Neural cell (in vitro differentiated cells): ENCODE data around the gene LSM12. TPM values are rescaled to one million over a fixed set of nuclear protein-coding genes. Genes with fewer than 3 reads are reported as not detected.
"Not testable (repeated sequence)": the region's sequence is repeated elsewhere in the genome, so short reads cannot be mapped to it uniquely, and the experiment has no call there.

Experiments used
- H2AFZ ChIP-seq: fragments of 200-600, 300-800 bp; sonication (generic), shearing (Covaris generic); 2 replicates; pipeline ENCODE4 v1.6.0; 2014; ENCODE audit warnings: low read depth, mild to moderate bottlenecking, antibody characterized with exemption, low read length, moderate library complexity
- H3F3A ChIP-seq: fragments of 200-600 bp; shearing (Covaris generic); 2 replicates; pipeline ENCODE4 v1.6.1; 2016; ENCODE audit warnings: mild to moderate bottlenecking, moderate library complexity, mixed read lengths, antibody characterized with exemption, low read length; ENCODE audit not compliant: insufficient read depth, poor library complexity, severe bottlenecking
- H3K27ac ChIP-seq: fragments of 200-600, 300-800 bp; sonication (generic), shearing (Covaris generic); 2 replicates; pipeline ENCODE4 v1.5.1; 2014; ENCODE audit warnings: mild to moderate bottlenecking, low read length, moderate library complexity
- H3K27me3 ChIP-seq: fragments of 300-800, 200-600 bp; sonication (generic), shearing (Covaris generic); 2 replicates; pipeline ENCODE4 v1.6.0; 2014; ENCODE audit warnings: mild to moderate bottlenecking, low read depth, low read length, moderate library complexity; ENCODE audit not compliant: insufficient read depth
- H3K36me3 ChIP-seq: fragments of 300-800, 200-600 bp; sonication (generic), shearing (Covaris generic); 2 replicates; pipeline ENCODE4 v1.5.1; 2014; ENCODE audit warnings: mild to moderate bottlenecking, antibody characterized with exemption, low read length, moderate library complexity; ENCODE audit not compliant: insufficient read depth
- H3K4me2 ChIP-seq: fragments of 300-800, 200-600 bp; sonication (generic), shearing (Covaris generic); 2 replicates; pipeline ENCODE4 v1.6.0; 2014; ENCODE audit warnings: mild to moderate bottlenecking, low read length
- H3K4me3 ChIP-seq: fragments of 300-800, 200-600 bp; sonication (generic), shearing (Covaris generic); 2 replicates; pipeline ENCODE4 v1.5.1; 2014; ENCODE audit warnings: mild to moderate bottlenecking, low read length, moderate library complexity
- H3K79me2 ChIP-seq: fragments of 200-600 bp; shearing (Covaris generic); replicated peaks from 2 replicates; pipeline ENCODE4 v1.6.0; 2014; ENCODE audit warnings: mild to moderate bottlenecking, low read length, moderate library complexity; ENCODE audit not compliant: insufficient read depth
- H3K9ac ChIP-seq: fragments of 300-800, 200-600 bp; sonication (generic), shearing (Covaris generic); 2 replicates; pipeline ENCODE4 v1.6.1; 2016; ENCODE audit warnings: mild to moderate bottlenecking, low read length, mixed read lengths
- H3K9me2 ChIP-seq: fragments of 200-600 bp; shearing (Covaris generic); 2 replicates; pipeline ENCODE4 v1.6.1; 2016; ENCODE audit warnings: mild to moderate bottlenecking, low read length, mixed read lengths; ENCODE audit not compliant: insufficient read depth
- H3K9me3 ChIP-seq: fragments of 200-600, 300-800 bp; sonication (generic), shearing (Covaris generic); 2 replicates; pipeline ENCODE4 v1.6.1; 2016; ENCODE audit warnings: mild to moderate bottlenecking, mixed run types, low read length, moderate library complexity, mixed read lengths
- H4K20me1 ChIP-seq: fragments of 200-600 bp; shearing (Covaris generic); 2 replicates; pipeline ENCODE4 v1.6.1; 2016; ENCODE audit warnings: mild to moderate bottlenecking, mixed run types; ENCODE audit not compliant: insufficient read depth
- CTCF ChIP-seq: fragments of 450-650 bp; IDR thresholded peaks from 2 replicates; pipeline ENCODE4 v1.5.1; 2014; ENCODE audit warnings: antibody characterized with exemption, mild to moderate bottlenecking, moderate library complexity; ENCODE audit not compliant: poor library complexity, severe bottlenecking
- EP300 ChIP-seq: fragments of 450-650 bp; conservative IDR thresholded peaks from 2 replicates; pipeline ENCODE4 v1.6.1; 2014; ENCODE audit warnings: antibody characterized with exemption, mild to moderate bottlenecking, moderate library complexity; ENCODE audit not compliant: poor library complexity, severe bottlenecking
- EZH2 ChIP-seq: fragments of 200-600, 300-800 bp; shearing (Covaris generic), sonication (generic); IDR thresholded peaks from 2 replicates; pipeline ENCODE4 v1.6.1; 2014; ENCODE audit warnings: antibody characterized with exemption, low read length, borderline replicate concordance, mild to moderate bottlenecking; ENCODE audit not compliant: insufficient read depth, poor library complexity, severe bottlenecking
- MXI1 ChIP-seq: fragments of 450-650 bp; conservative IDR thresholded peaks from 2 replicates; pipeline ENCODE4 v1.6.1; 2014; ENCODE audit warnings: antibody characterized with exemption, mild to moderate bottlenecking; ENCODE audit not compliant: poor library complexity, severe bottlenecking
- POLR2AphosphoS5 ChIP-seq: IDR thresholded peaks from 2 replicates; pipeline ENCODE4 v1.6.1; 2012
- RAD21 ChIP-seq: fragments of 450-650 bp; conservative IDR thresholded peaks from 2 replicates; pipeline ENCODE4 v1.6.1; 2014; ENCODE audit warnings: antibody characterized with exemption, mild to moderate bottlenecking, moderate library complexity
- REST ChIP-seq: IDR thresholded peaks from 2 replicates; pipeline ENCODE4 v1.6.1; 2012; ENCODE audit warnings: borderline replicate concordance
- SMC3 ChIP-seq: fragments of 450-650 bp; conservative IDR thresholded peaks from 2 replicates; pipeline ENCODE4 v1.6.1; 2014; ENCODE audit warnings: antibody characterized with exemption, mild to moderate bottlenecking, moderate library complexity; ENCODE audit not compliant: poor library complexity
- TAF1 ChIP-seq: IDR thresholded peaks from 2 replicates; pipeline ENCODE4 v1.6.1; 2012; ENCODE audit warnings: low read depth
- polyA plus RNA-seq: library from polyadenylated mRNA; depleted of rRNA; stranded (reverse); fragments of >200 nt; gene quantifications from 2 replicates; pipeline ENCODE4 v1.2.3, GENCODE V29; 2014

The LSM12 gene
- polyA plus RNA-seq, 1 donor from 2014 or later, result 12.0 TPM

- Histone ChIP-seq H3K9me3 (no peaks in the 10 kb centered on the region), H3K4me2 (no peak overlapping the region), H3K36me3 (no peaks in the 10 kb centered on the region), H3K9ac (no peak overlapping the region), H3F3A (no peaks in the 10 kb centered on the region), H3K9me2 (no peaks in the 10 kb centered on the region), H3K4me3 (no peak overlapping the region), H3K27ac (no peak overlapping the region), H3K79me2 (no peaks in the 10 kb centered on the region), H3K27me3 (no peaks in the 10 kb centered on the region), H4K20me1 (no peaks in the 10 kb centered on the region), H2AFZ (no peak overlapping the region)
- TF ChIP-seq MXI1, result no peak
- no peak for TF ChIP-seq CTCF
- no peak for TF ChIP-seq RAD21
- TF ChIP-seq REST, result no peak
- no peak for TF ChIP-seq POLR2AphosphoS5
- TF ChIP-seq EP300, result no peak
- no peak for TF ChIP-seq SMC3
- TF ChIP-seq TAF1, result no peak
- TF ChIP-seq EZH2, result no peak
Observed at GRCh38 chr17:44053125-44053872, 13.2 kb downstream of the LSM12 start.

GRCh38 chr17:44049294-44050060 lies 17.0 kb downstream of the LSM12 start:
- Histone ChIP-seq H3K4me2 (no peak overlapping the region), H3K27me3 (no peaks in the 10 kb centered on the region), H3F3A (no peaks in the 10 kb centered on the region), H4K20me1 (no peaks in the 10 kb centered on the region), H3K4me3 (no peak overlapping the region), H3K79me2 (no peaks in the 10 kb centered on the region), H3K9me3 (no peaks in the 10 kb centered on the region), H2AFZ (no peak overlapping the region), H3K9me2 (no peaks in the 10 kb centered on the region), H3K9ac (no peak overlapping the region), H3K27ac (no peak overlapping the region), H3K36me3 (no peaks in the 10 kb centered on the region)
- TF ChIP-seq CTCF, result no peak
- TF ChIP-seq POLR2AphosphoS5, result no peak
- no peak for TF ChIP-seq SMC3
- TF ChIP-seq TAF1, result no peak
- TF ChIP-seq EZH2, result no peak
- TF ChIP-seq REST, result no peak
- TF ChIP-seq EP300, result no peak
- no peak for TF ChIP-seq RAD21
- no peak for TF ChIP-seq MXI1

GRCh38 chr17:44046893-44047292 lies 19.6 kb downstream of the LSM12 start:
- H4K20me1 ChIP-seq, H3K4me2 ChIP-seq: not testable (repeated sequence)

More at GRCh38 chr17:44046893-44047292, 19.6 kb downstream of the LSM12 start:
- H2AFZ ChIP-seq, H3K4me3 ChIP-seq, H3K9me2 ChIP-seq, H3F3A ChIP-seq, H3K27ac ChIP-seq, H3K79me2 ChIP-seq, H3K9ac ChIP-seq, H3K36me3 ChIP-seq, H3K27me3 ChIP-seq, H3K9me3 ChIP-seq: not testable (repeated sequence)
